ENCODE data around the gene LOXHD1. TPM values are rescaled to one million over a fixed set of nuclear protein-coding genes. Genes with fewer than 3 reads are reported as not detected.

Gene LOXHD1
- total RNA-seq, 1 experiment from 2014 or later: not detected

GRCh38 chr18:46668694-46669093 is 11.7 kb upstream of the LOXHD1 start:
- H3K27me3 ChIP-seq (ENCODE audit: insufficient read depth, low read depth): peaks cover 44% of the 10 kb centered on the region; the same call in 1 of the 2 replicates

GRCh38 chr18:46668135-46668534 is 11.1 kb upstream of the LOXHD1 start:
- H3K27me3 ChIP-seq (ENCODE audit: insufficient read depth, low read depth): peaks cover 44% of the 10 kb centered on the region; the same call in 1 of the 2 replicates
- no peaks in the 10 kb centered on the region for H3K36me3 ChIP-seq (ENCODE audit: low read depth)
- no peaks in the 10 kb centered on the region for H3F3A ChIP-seq (ENCODE audit: insufficient read depth, low read depth)
- no peak overlapping the region for H3K4me2 ChIP-seq
- no peak for DNase-seq
- no peak overlapping the region for H3K27ac ChIP-seq
- ChIA-PET POLR2A (ENCODE audit: unreplicated experiment) (no interaction called here), CTCF (no interaction called here)
- no peaks in the 10 kb centered on the region for H3K9me3 ChIP-seq (ENCODE audit: insufficient read depth, low read depth)
- TF ChIP-seq CTCF (conservative IDR thresholded peaks at IDR 0.05): no peak
- no peak for TF ChIP-seq EZH2 (IDR thresholded peaks at IDR 0.05; ENCODE audit: low read depth)
- intact Hi-C loops (cut with micrococcal nuclease; ENCODE audit: unreplicated experiment): no loop called here
- H3K9me2 ChIP-seq (ENCODE audit: insufficient read depth): no peaks in the 10 kb centered on the region
- H3K79me2 ChIP-seq (ENCODE audit: low read depth): no peaks in the 10 kb centered on the region
- BruUV-seq (replicated peaks): no TSS peak
- no peaks in the 10 kb centered on the region for H4K20me1 ChIP-seq (ENCODE audit: insufficient read depth)
- no peak overlapping the region for H2AFZ ChIP-seq
- no peaks in the 10 kb centered on the region for H3K4me1 ChIP-seq (replicated peaks; ENCODE audit: insufficient read depth)
- no peak overlapping the region for H3K4me3 ChIP-seq

More at GRCh38 chr18:46668694-46669093, 11.7 kb upstream of the LOXHD1 start:
- Histone ChIP-seq H3K4me2 (no peak overlapping the region), H3K9me3 (ENCODE audit: insufficient read depth, low read depth) (no peaks in the 10 kb centered on the region), H3K9me2 (ENCODE audit: insufficient read depth) (no peaks in the 10 kb centered on the region), H3K36me3 (ENCODE audit: low read depth) (no peaks in the 10 kb centered on the region), H3K4me3 (no peak overlapping the region), H2AFZ (no peak overlapping the region), H4K20me1 (ENCODE audit: insufficient read depth) (no peaks in the 10 kb centered on the region), H3K4me1 (replicated peaks; ENCODE audit: insufficient read depth) (no peaks in the 10 kb centered on the region), H3F3A (ENCODE audit: insufficient read depth, low read depth) (no peaks in the 10 kb centered on the region), H3K27ac (no peak overlapping the region), H3K79me2 (ENCODE audit: low read depth) (no peaks in the 10 kb centered on the region)
- no peak for DNase-seq
- intact Hi-C loops (cut with micrococcal nuclease; ENCODE audit: unreplicated experiment): no loop called here
- no peak for TF ChIP-seq CTCF (conservative IDR thresholded peaks at IDR 0.05)
- TF ChIP-seq EZH2 (IDR thresholded peaks at IDR 0.05; ENCODE audit: low read depth): no peak
- POLR2A ChIA-PET (ENCODE audit: unreplicated experiment): no interaction called here
- CTCF ChIA-PET: no interaction called here
- no TSS peak for BruUV-seq (replicated peaks)

- ChIA-PET CTCF (no interaction called here), POLR2A (ENCODE audit: unreplicated experiment) (no interaction called here)
- Histone ChIP-seq H3K27ac (no peak overlapping the region), H4K20me1 (ENCODE audit: insufficient read depth) (no peaks in the 10 kb centered on the region), H3K9me3 (ENCODE audit: insufficient read depth, low read depth) (no peaks in the 10 kb centered on the region), H3F3A (ENCODE audit: insufficient read depth, low read depth) (no peaks in the 10 kb centered on the region), H3K4me3 (no peak overlapping the region), H2AFZ (no peak overlapping the region), H3K27me3 (ENCODE audit: insufficient read depth, low read depth) (peaks cover 64% of the 10 kb centered on the region), H3K9me2 (ENCODE audit: insufficient read depth) (no peaks in the 10 kb centered on the region), H3K36me3 (ENCODE audit: low read depth) (no peaks in the 10 kb centered on the region), H3K4me1 (replicated peaks; ENCODE audit: insufficient read depth) (no peaks in the 10 kb centered on the region), H3K4me2 (no peak overlapping the region), H3K79me2 (ENCODE audit: low read depth) (no peaks in the 10 kb centered on the region)
- intact Hi-C loops (cut with micrococcal nuclease; ENCODE audit: unreplicated experiment): no loop called here
- DNase-seq: no peak
- BruUV-seq (replicated peaks): no TSS peak
- no peak for TF ChIP-seq CTCF (conservative IDR thresholded peaks at IDR 0.05)
- no peak for TF ChIP-seq EZH2 (IDR thresholded peaks at IDR 0.05; ENCODE audit: low read depth)
These were observed 6.5 kb upstream of the LOXHD1 start for GRCh38 chr18:46663539-46663938.
